MCF 10A (cell line): Measurements from ENCODE around the gene COX7A2L. TPM values are rescaled to one million over a fixed set of nuclear protein-coding genes. Genes with fewer than 3 reads are reported as not detected.

Experiments used
- BruUV-seq: library from RNA; stranded (reverse); fragments of 400-500 nt; replicated peaks from 2 replicates; lab custom pipeline; 2021; lab: Mats Ljungman, UMichigan
- CTCF ChIA-PET: fragments of 300-600 bp; sonication (Branson Sonifier 250); formaldehyde crosslinking; extraction: SDS; loops from one replicate; lab custom pipeline; 2021; ENCODE audit warnings: antibody characterized with exemption, inconsistent platforms; lab: Yijun Ruan, JAX
- POLR2A ChIA-PET: fragments of 300-600, 350-650 bp; sonication (Branson Sonifier 250); formaldehyde crosslinking; extraction: SDS; loops from one replicate; lab custom pipeline; 2020; ENCODE audit warnings: antibody characterized with exemption, inconsistent platforms; lab: Yijun Ruan, JAX
- DNase-seq: peaks from one replicate; pipeline ENCODE4 v3.0.0-alpha.2; 2018; ENCODE audit not compliant: unreplicated experiment
- H3K27ac Mint-ChIP-seq: one replicate; pipeline ENCODE4 v1.8.0; 2022; ENCODE audit warnings: mild to moderate bottlenecking, low read depth, mixed read lengths; ENCODE audit not compliant: unreplicated experiment
- H3K27me3 Mint-ChIP-seq: one replicate; pipeline ENCODE4 v1.8.0; 2022; ENCODE audit warnings: mixed read lengths; ENCODE audit not compliant: insufficient read depth, unreplicated experiment
- H3K36me3 Mint-ChIP-seq: one replicate; pipeline ENCODE4 v1.8.0; 2022; ENCODE audit warnings: mild to moderate bottlenecking, moderate library complexity, mixed read lengths; ENCODE audit not compliant: insufficient read depth, unreplicated experiment
- H3K4me1 Mint-ChIP-seq: one replicate; pipeline ENCODE4 v1.8.0; 2022; ENCODE audit warnings: mixed read lengths; ENCODE audit not compliant: insufficient read depth, unreplicated experiment
- H3K4me3 Mint-ChIP-seq: one replicate; pipeline ENCODE4 v1.8.0; 2022; ENCODE audit warnings: mild to moderate bottlenecking, moderate library complexity, mixed read lengths; ENCODE audit not compliant: unreplicated experiment
- H3K9me3 Mint-ChIP-seq: one replicate; pipeline ENCODE4 v1.8.0; 2022; ENCODE audit warnings: mixed read lengths; ENCODE audit not compliant: unreplicated experiment
- CTCF ChIP-seq: fragments of 200-600 bp; IDR thresholded peaks from one replicate; pipeline ENCODE4 v1.8.0; 2022; ENCODE audit warnings: antibody characterized with exemption, mild to moderate bottlenecking; ENCODE audit not compliant: unreplicated experiment
- intact Hi-C: fragments of 100-400 bp; cut with micrococcal nuclease; formaldehyde crosslinking; loops from 2 replicates; pipeline ENCODE4 v1.14.1; 2022
- total RNA-seq: library from RNA; stranded (reverse); gene quantifications from 2 replicates; pipeline ENCODE4 v1.2.3, GENCODE V29; 2022

COX7A2L gene
- total RNA-seq, 1 experiment from 2014 or later = 190 TPM

DNA sequence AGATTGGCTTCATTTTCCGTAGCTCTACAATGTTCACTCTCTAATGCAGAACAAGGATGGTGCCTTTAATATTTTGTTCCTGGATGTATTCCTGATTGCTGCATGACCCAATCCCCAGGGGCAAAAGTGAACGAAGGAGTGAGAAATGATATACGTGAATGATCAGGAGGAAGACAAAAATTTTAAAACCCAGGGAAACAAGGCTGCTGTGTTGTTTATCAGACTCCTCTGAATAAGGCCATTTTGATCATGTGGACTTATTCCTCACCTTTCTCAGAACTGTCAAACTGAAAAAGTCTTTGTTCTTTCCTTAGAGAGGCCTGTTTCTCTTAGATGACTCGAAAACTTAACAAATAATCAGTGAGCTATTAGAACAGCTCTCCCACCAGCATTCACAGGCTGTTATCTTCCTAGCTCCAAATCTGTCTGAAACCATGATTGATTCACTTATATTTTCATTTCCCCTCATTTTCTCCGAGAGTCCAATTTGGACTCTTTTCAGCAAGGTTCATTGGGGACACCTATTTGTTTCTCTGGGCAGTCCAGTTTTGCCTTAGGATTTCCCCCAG, 29.5 kb upstream of the COX7A2L start:
- Mint-ChIP-seq H3K36me3 (no peaks in the 10 kb centered on the region), H3K27me3 (no peaks in the 10 kb centered on the region), H3K4me3 (no peak overlapping the region), H3K9me3 (no peaks in the 10 kb centered on the region), H3K27ac (no peak overlapping the region), H3K4me1 (no peaks in the 10 kb centered on the region)
- intact Hi-C loops = no loop called here
- ChIA-PET CTCF (interaction anchor here (0.6 kb wide), 2 partner anchors 385 to 871 kb away, joined by 3 read pairs; no protein-coding TSS in a partner anchor), POLR2A (no interaction called here)
- BruUV-seq = no TSS peak
- no peak for DNase-seq
- no peak for TF ChIP-seq CTCF

DNA sequence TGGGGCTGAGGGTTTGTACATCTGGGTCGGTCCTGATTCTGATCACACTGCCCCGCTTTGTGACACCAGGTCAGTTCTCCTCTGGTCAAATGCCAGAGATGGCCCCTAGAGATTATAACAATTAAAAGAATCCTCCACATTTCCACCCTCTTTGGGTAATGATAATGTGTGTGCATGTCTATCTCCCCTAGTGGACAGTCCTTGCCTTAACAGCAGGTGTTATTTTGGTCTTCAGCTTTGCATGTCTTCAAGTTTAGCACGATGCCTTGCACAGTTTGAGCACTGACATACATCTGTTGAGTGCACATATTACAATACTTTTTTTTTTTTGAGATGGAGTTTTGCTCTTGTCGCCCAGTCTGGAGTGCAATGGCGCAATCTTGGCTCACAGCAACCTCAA, 25.7 kb upstream of the COX7A2L start:
- peak; percentile 19 for DNase-seq
- Mint-ChIP-seq H3K9me3 (no peaks in the 10 kb centered on the region), H3K4me3 (no peak overlapping the region), H3K27me3 (no peaks in the 10 kb centered on the region), H3K36me3 (no peaks in the 10 kb centered on the region), H3K27ac (no peak overlapping the region), H3K4me1 (no peaks in the 10 kb centered on the region)
- intact Hi-C loops = no loop called here
- POLR2A ChIA-PET = no interaction called here
- CTCF ChIA-PET = interaction anchor here (0.6 kb wide), 2 partner anchors 13 to 1392 kb away, joined by 3 to 4 read pairs; no protein-coding TSS in a partner anchor
- no TSS peak for BruUV-seq
- peak; percentile 32 for TF ChIP-seq CTCF

DNA sequence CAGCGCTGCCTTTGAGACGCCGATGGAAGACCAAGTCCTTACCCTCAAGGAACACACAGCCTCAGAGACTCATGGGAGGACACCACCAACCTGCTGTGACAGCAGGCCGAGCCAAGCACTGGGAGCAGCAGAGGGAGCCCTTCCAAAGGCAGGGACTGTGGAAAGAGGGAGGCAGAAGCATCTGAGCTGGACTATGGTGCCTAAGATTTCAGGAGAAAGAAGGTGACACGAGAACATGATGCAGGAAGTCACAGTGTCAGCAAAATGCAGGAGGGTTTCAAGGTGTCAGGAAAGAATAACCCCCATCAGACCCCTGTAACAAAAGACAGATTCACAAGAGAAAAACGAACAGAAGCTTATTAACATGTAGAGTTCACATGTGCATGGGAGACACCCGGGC, 24.2 kb upstream of the COX7A2L start:
- intact Hi-C loops = no loop called here
- Mint-ChIP-seq H3K4me1 (no peaks in the 10 kb centered on the region), H3K27ac (no peak overlapping the region), H3K27me3 (no peaks in the 10 kb centered on the region), H3K9me3 (no peaks in the 10 kb centered on the region), H3K36me3 (no peaks in the 10 kb centered on the region), H3K4me3 (no peak overlapping the region)
- DNase-seq = peak; percentile 20
- POLR2A ChIA-PET = interaction anchor here (0.5 kb wide), 1 partner anchor 65 kb away, joined by 3 read pairs; no protein-coding TSS in a partner anchor
- CTCF ChIA-PET = interaction anchor here (0.7 to 1.4 kb wide), 3 partner anchors 13 to 203 kb away, joined by 3 to 4 read pairs (median 3); no protein-coding TSS in a partner anchor
- BruUV-seq = no TSS peak
- TF ChIP-seq CTCF = peak; percentile 4

DNA sequence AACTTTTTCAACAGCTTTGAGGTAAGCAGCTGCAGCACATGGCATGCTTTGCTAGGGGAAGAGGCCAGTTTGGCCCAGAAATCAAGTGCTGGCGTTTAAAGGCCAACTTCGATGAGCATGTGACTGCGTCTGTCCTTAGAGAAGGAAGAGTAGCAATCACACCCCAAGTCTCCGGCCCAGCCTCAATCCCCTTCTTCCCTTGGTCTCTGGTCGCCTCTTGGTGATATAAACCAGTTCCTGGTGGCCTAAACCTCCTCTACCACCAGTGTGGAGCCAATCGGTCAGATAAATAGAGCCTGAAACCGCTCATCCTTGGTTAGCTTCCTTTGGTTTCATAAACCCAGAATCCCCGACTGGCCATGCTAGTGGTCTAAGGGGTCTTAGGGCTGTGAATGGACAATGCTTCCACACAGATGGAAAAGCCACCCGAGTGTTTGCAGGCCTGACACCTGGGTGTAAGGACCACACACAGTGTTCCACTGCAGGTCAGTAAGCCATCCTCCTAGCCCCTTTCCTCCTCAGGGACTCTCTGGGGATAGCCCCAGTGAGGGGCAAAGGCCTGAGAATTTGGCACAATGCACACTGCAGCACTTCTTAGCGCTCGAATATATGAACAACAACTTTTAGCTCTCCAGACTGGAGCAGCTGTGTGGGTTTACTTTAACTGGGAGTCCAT, 23.0 kb upstream of the COX7A2L start:
- POLR2A ChIA-PET = interaction anchor here (0.7 kb wide), 1 partner anchor 24 kb away, joined by 3 read pairs; no protein-coding TSS in a partner anchor

More for the DNA sequence above, 23.0 kb upstream of the COX7A2L start:
- TF ChIP-seq CTCF = no peak
- no TSS peak for BruUV-seq
- intact Hi-C loops = no loop called here
- H3K27ac Mint-ChIP-seq = no peak overlapping the region
- H3K9me3 Mint-ChIP-seq = no peaks in the 10 kb centered on the region
- H3K36me3 Mint-ChIP-seq = no peaks in the 10 kb centered on the region
- H3K27me3 Mint-ChIP-seq = no peaks in the 10 kb centered on the region
- no peaks in the 10 kb centered on the region for H3K4me1 Mint-ChIP-seq
- CTCF ChIA-PET = interaction anchor here (0.6 kb wide), 1 partner anchor 10 kb away, joined by 3 read pairs; no protein-coding TSS in a partner anchor
- no peak overlapping the region for H3K4me3 Mint-ChIP-seq
- no peak for DNase-seq
